ENCODE data around the gene SYN1.

SYN1 gene

GRCh38 chrX:47595716-47596251 is 23.9 kb downstream of the SYN1 start:
- DNase-seq (ENCODE audit: low read depth): no peak

GRCh38 chrX:47593522-47593921 is 26.1 kb downstream of the SYN1 start:
- no peak for DNase-seq (ENCODE audit: low read depth)

- no peak for DNase-seq (ENCODE audit: low read depth)
Measured at GRCh38 chrX:47590984-47591383, 28.7 kb downstream of the SYN1 start.

- DNase-seq (ENCODE audit: low read depth): no peak
Measured at GRCh38 chrX:47587906-47588735, 31.5 kb downstream of the SYN1 start.

GRCh38 chrX:47587091-47587891 is 32.4 kb downstream of the SYN1 start:
- no peak for DNase-seq (ENCODE audit: low read depth)

GRCh38 chrX:47586043-47586787 is 33.4 kb downstream of the SYN1 start:
- no peak for DNase-seq (ENCODE audit: low read depth)

- DNase-seq (ENCODE audit: low read depth): no peak
Measured at GRCh38 chrX:47585273-47585672, 34.4 kb downstream of the SYN1 start.

GRCh38 chrX:47584714-47585113 is 34.9 kb downstream of the SYN1 start:
- no peak for DNase-seq (ENCODE audit: low read depth)

GRCh38 chrX:47583240-47583861 is 36.3 kb downstream of the SYN1 start:
- DNase-seq (ENCODE audit: low read depth): no peak

- DNase-seq (ENCODE audit: low read depth): peak; percentile 75
Measured at GRCh38 chrX:47581731-47582647, 37.7 kb downstream of the SYN1 start, which contains the start of gene TIMP1. Gene TIMP1, plus strand, starts transcription at chrX:47582436. Its CDS starts 980 bp downstream, at chrX:47583416.

GRCh38 chrX:47579537-47579936 is 40.1 kb downstream of the SYN1 start:
- DNase-seq (ENCODE audit: low read depth): no peak

- DNase-seq (ENCODE audit: low read depth): no peak
Measured at GRCh38 chrX:47578692-47579091, 41.0 kb downstream of the SYN1 start.

- no peak for DNase-seq (ENCODE audit: low read depth)
Measured at GRCh38 chrX:47577901-47578300, 41.8 kb downstream of the SYN1 start.

GRCh38 chrX:47577424-47577823 is 42.2 kb downstream of the SYN1 start:
- DNase-seq (ENCODE audit: low read depth): no peak

- no peak for DNase-seq (ENCODE audit: low read depth)
Measured at GRCh38 chrX:47576021-47576898, 43.4 kb downstream of the SYN1 start.

GRCh38 chrX:47574547-47575301 is 44.9 kb downstream of the SYN1 start:
- no peak for DNase-seq (ENCODE audit: low read depth)

- DNase-seq (ENCODE audit: low read depth): no peak
Measured at GRCh38 chrX:47574076-47574546, 45.5 kb downstream of the SYN1 start.

- DNase-seq (ENCODE audit: low read depth): no peak
Measured at GRCh38 chrX:47573341-47574075, 46.1 kb downstream of the SYN1 start.

All from stimulated activated CD8-positive, alpha-beta memory T cell treated with anti-CD3 and anti-CD28 coated beads, Interleukin-4, amount 100 ng/mL, for 24 hours (primary cell).